Mesothelial cell of epicardium (in vitro differentiated cells): ENCODE results near the gene DENND6A. TPM values are rescaled to one million over a fixed set of nuclear protein-coding genes. Genes with fewer than 3 reads are reported as not detected.

Source experiments
- DNase-seq, 2 experiments: peaks; one replicate each; pipeline ENCODE4 v3.0.0; 2021; ENCODE audit warnings: low spot score in 2 of 2; ENCODE audit not compliant: unreplicated experiment in 2 of 2
- H3K27ac Mint-ChIP-seq: 2 replicates; pipeline ENCODE4 v1.8.0; 2021; ENCODE audit warnings: mixed read lengths
- H3K27me3 Mint-ChIP-seq: 2 replicates; pipeline ENCODE4 v1.8.0; 2021; ENCODE audit warnings: low read depth, mixed read lengths
- H3K36me3 Mint-ChIP-seq: 2 replicates; pipeline ENCODE4 v1.8.0; 2021; ENCODE audit warnings: mixed read lengths
- H3K4me1 Mint-ChIP-seq: 2 replicates; pipeline ENCODE4 v1.8.0; 2021; ENCODE audit warnings: mixed read lengths
- H3K4me3 Mint-ChIP-seq: 2 replicates; pipeline ENCODE4 v1.8.0; 2021; ENCODE audit warnings: mild to moderate bottlenecking, moderate library complexity, mixed read lengths
- H3K9me3 Mint-ChIP-seq: 2 replicates; pipeline ENCODE4 v1.8.0; 2021; ENCODE audit warnings: mixed read lengths
- total RNA-seq: library from RNA; stranded (reverse); gene quantifications from 3 replicates; pipeline ENCODE4 v1.2.1, GENCODE V29; 2021
- TF ChIP-seq, protein P1 (sequence below): fragments of 200-600 bp; sonication (generic); IDR thresholded peaks from one replicate; pipeline ENCODE4 v1.5.0; 2021; ENCODE audit warnings: antibody characterized with exemption; ENCODE audit not compliant: unreplicated experiment

The DENND6A gene, protein sequence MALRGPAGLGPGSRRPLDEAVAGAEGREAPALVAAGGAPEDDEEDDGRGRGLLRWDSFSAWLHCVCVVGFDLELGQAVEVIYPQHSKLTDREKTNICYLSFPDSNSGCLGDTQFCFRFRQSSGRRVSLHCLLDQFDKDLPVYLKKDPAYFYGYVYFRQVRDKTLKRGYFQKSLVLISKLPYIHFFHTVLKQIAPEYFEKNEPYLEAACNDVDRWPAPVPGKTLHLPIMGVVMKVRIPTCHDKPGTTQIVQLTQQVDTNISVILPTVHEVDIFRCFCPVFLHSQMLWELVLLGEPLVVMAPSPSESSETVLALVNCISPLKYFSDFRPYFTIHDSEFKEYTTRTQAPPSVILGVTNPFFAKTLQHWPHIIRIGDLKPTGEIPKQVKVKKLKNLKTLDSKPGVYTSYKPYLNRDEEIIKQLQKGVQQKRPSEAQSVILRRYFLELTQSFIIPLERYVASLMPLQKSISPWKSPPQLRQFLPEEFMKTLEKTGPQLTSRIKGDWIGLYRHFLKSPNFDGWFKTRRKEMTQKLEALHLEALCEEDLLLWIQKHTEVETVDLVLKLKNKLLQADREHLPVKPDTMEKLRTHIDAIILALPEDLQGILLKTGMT
- total RNA-seq = 41.8 to 52.0 TPM (median 42.0 TPM) in 3 replicates

DNA sequence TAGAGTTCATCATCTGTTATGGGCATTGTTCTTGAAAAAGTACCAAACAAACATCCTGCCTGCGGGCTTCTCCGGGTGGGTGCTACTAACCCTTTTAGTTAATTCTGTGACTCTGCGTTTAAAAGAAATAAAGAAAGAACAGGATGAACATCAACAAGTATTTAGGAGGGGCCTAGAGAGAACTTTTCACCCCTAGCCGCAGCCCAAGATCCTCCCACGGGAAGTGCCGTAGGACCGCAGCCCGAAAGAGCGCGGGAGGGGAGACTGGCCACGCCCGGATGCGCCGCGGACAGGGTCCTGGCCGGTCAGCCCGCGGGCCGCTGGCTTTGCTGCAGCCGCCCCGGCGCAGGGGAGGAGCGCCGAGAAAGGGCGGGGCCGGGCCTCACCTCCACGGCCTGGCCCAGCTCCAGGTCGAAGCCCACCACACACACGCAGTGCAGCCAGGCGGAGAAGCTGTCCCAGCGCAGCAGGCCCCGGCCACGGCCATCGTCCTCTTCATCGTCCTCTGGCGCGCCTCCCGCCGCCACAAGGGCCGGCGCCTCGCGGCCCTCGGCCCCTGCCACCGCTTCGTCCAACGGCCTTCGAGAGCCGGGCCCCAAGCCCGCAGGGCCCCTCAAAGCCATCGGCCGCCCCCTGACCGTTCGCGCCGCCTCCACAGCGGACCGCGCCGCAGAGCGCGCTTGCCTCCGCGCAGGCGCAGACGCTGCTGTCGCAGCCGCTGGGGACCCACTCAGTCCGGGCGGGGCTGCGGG lies at the start of gene DENND6A:
Gene DENND6A, minus strand, starts transcription at position 682 of the 752 bp plus-strand sequence. Its CDS starts 59 bp downstream, at position 623.
- Mint-ChIP-seq H3K4me3 (peak within 1 kb of the TSS; percentile 84), H3K4me1 (peaks cover 32% of the 10 kb centered on the region), H3K27me3 (no peaks in the 10 kb centered on the region), H3K9me3 (no peaks in the 10 kb centered on the region), H3K36me3 (no peaks in the 10 kb centered on the region), H3K27ac (peak within 1 kb of the TSS; percentile 96)
- peak; percentile 92 to 94 for DNase-seq
- TF ChIP-seq, protein P1, sequence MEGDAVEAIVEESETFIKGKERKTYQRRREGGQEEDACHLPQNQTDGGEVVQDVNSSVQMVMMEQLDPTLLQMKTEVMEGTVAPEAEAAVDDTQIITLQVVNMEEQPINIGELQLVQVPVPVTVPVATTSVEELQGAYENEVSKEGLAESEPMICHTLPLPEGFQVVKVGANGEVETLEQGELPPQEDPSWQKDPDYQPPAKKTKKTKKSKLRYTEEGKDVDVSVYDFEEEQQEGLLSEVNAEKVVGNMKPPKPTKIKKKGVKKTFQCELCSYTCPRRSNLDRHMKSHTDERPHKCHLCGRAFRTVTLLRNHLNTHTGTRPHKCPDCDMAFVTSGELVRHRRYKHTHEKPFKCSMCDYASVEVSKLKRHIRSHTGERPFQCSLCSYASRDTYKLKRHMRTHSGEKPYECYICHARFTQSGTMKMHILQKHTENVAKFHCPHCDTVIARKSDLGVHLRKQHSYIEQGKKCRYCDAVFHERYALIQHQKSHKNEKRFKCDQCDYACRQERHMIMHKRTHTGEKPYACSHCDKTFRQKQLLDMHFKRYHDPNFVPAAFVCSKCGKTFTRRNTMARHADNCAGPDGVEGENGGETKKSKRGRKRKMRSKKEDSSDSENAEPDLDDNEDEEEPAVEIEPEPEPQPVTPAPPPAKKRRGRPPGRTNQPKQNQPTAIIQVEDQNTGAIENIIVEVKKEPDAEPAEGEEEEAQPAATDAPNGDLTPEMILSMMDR = no peak

DNA sequence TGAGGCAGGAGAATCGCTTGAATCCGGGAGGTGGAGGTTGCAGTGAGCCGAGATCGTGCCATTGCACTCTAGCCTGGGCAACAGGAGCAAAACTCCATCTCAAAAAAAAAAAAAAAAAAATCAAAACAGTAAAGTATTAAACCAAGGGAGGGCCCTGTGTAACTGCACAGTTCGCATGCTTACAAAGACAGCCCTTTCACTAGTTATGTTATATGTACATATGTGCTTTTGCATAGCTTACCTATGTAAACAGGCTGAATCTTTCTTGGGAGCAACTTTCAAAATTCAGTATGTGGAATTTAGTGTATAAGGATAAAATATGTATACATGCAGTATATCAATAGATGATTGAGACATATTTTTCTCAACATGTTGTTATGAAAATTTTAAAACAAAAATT lies 47.1 kb upstream of the DENND6A start:
- no peak for DNase-seq
- TF ChIP-seq, protein P1 = no peak
- H3K4me1 Mint-ChIP-seq = no peaks in the 10 kb centered on the region
- no peak overlapping the region for H3K27ac Mint-ChIP-seq
- H3K27me3 Mint-ChIP-seq = no peaks in the 10 kb centered on the region
- no peaks in the 10 kb centered on the region for H3K9me3 Mint-ChIP-seq
- H3K4me3 Mint-ChIP-seq = no peak overlapping the region
- H3K36me3 Mint-ChIP-seq = no peaks in the 10 kb centered on the region

- no peak overlapping the region for H3K4me3 Mint-ChIP-seq
Observed at GRCh38 chr3:57738391-57738790, 45.5 kb upstream of the DENND6A start.

DNA sequence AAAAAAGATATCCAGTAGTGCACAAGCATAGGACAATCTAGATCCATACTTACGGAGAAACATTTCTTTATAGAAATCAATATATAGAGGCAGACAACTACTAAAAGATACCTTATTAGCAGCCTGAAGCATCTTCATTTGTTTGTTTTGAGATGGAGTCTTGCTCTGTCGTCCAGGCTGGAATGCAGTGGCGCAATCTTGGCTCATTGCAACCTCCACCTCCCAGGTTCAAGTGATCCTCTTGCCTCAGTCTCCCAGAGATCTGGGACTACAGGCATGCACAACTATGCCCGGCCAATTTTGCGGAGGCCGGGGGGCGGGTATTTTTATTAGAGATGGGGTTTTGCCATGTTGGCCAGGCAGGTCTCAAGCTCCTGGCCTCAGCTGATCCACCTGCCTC lies 45.0 kb upstream of the DENND6A start:
- TF ChIP-seq, protein P1 = no peak
- no peak overlapping the region for H3K27ac Mint-ChIP-seq
- H3K36me3 Mint-ChIP-seq = no peaks in the 10 kb centered on the region
- H3K4me3 Mint-ChIP-seq = no peak overlapping the region
- no peak for DNase-seq
- no peaks in the 10 kb centered on the region for H3K9me3 Mint-ChIP-seq
- no peaks in the 10 kb centered on the region for H3K27me3 Mint-ChIP-seq
- no peaks in the 10 kb centered on the region for H3K4me1 Mint-ChIP-seq

More at GRCh38 chr3:57738391-57738790, 45.5 kb upstream of the DENND6A start:
- H3K27ac Mint-ChIP-seq = no peak overlapping the region
- no peaks in the 10 kb centered on the region for H3K36me3 Mint-ChIP-seq
- H3K4me1 Mint-ChIP-seq = no peaks in the 10 kb centered on the region
- no peak for DNase-seq
- no peaks in the 10 kb centered on the region for H3K9me3 Mint-ChIP-seq
- no peaks in the 10 kb centered on the region for H3K27me3 Mint-ChIP-seq
- TF ChIP-seq, protein P1 = no peak

DNA sequence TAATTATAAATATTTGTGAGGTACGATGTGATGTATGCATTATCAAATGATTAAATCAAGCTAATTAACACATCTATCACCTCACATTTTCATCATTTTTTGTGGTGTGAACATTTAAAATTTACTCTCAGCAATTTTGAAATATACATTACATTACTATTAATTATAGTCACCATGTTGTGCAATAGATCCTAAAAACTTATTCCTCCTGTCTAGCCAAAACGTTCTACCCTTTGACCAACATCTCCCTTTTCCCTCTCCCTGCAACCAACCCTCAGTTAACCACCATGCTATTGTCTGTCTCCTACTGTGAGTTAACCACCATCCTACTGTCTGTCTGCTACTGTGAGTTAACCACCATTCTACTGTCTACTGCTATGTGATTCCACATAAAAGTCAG lies 42.5 kb upstream of the DENND6A start:
- Mint-ChIP-seq H3K27me3 (no peaks in the 10 kb centered on the region), H3K4me1 (no peaks in the 10 kb centered on the region), H3K36me3 (no peaks in the 10 kb centered on the region), H3K9me3 (no peaks in the 10 kb centered on the region), H3K4me3 (no peak overlapping the region), H3K27ac (no peak overlapping the region)
- TF ChIP-seq, protein P1 = no peak
- no peak for DNase-seq
